Measurements from ENCODE around the gene C17orf50.

GRCh38 chr17:35749560-35750412 lies 10.9 kb upstream of the C17orf50 start:
- no peak for TF ChIP-seq POLR2A (IDR thresholded peaks at IDR 0.05)
- no peak for TF ChIP-seq CTCF (IDR thresholded peaks at IDR 0.05 in 4 of 5, conservative IDR thresholded peaks at IDR 0.05 in 1 of 5)
